Fibroblast of skin of right biceps (primary cell): Measurements from ENCODE around the gene WDR64.

Experiments used
- DNase-seq: peaks from one replicate; pipeline ENCODE4 v3.0.0-alpha.2; 2013

The WDR64 gene

GRCh38 chr1:241846375-241846774, 194.3 kb downstream of the WDR64 start:
- no peak for DNase-seq

- DNase-seq, result no peak
Measured at GRCh38 chr1:241846862-241847539, 194.9 kb downstream of the WDR64 start.

GRCh38 chr1:241847540-241847795, 195.4 kb downstream of the WDR64 start:
- no peak for DNase-seq

GRCh38 chr1:241847796-241848685, 196.0 kb downstream of the WDR64 start, which contains the start of gene EXO1:
Gene EXO1 (plus strand): TSS chr1:241848204. CDS start chr1:241850426, 2,222 bp downstream.
- DNase-seq, result peak; percentile 94

GRCh38 chr1:241848686-241849344, 196.7 kb downstream of the WDR64 start:
- no peak for DNase-seq

GRCh38 chr1:241849345-241849695, 197.2 kb downstream of the WDR64 start:
- DNase-seq, result no peak
